HL-60 (cell line): ENCODE results near the gene RSPH10B2.
"Not testable (repeated sequence)": the region's sequence is repeated elsewhere in the genome, so short reads cannot be mapped to it uniquely, and the experiment has no call there.

Source experiments
- GABPA ChIP-seq: IDR thresholded peaks from 2 replicates; pipeline ENCODE4 v1.6.1; 2012; ENCODE audit warnings: low read depth
- POLR2AphosphoS5 ChIP-seq: IDR thresholded peaks from 2 replicates; pipeline ENCODE4 v1.6.1; 2012; ENCODE audit warnings: low read depth
- SPI1 ChIP-seq: IDR thresholded peaks from 2 replicates; pipeline ENCODE4 v1.6.1; 2012; ENCODE audit warnings: low read depth, mild to moderate bottlenecking, borderline replicate concordance
- TF ChIP-seq, protein P1 (sequence below): IDR thresholded peaks from one replicate; pipeline ENCODE4 v1.5.1; 2011; ENCODE audit warnings: low read length, control low read depth, inconsistent platforms; ENCODE audit not compliant: insufficient read depth
- TF ChIP-seq, protein P2 (sequence below): IDR thresholded peaks from 2 replicates; pipeline ENCODE4 v1.6.1; 2012; ENCODE audit warnings: low read depth; ENCODE audit not compliant: insufficient replicate concordance

DNA sequence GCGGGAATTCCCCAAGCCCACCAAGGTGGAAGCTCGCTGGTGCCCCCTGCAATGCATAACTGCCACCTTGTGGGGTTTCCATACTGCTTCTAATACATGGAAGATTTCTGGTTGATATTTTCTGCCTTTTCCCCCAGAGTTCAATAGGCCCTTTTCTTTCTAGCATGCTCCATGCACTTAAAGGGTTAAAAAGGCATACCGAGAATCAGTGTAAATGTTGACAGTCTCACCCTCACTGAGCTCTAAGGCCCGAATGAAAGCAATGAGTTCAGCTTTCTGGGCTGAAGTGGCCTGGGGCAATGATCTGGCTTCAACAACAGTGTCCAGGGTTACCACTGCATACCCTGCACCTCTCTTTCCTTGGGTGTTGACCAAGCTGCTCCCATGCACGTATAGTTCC, 89.2 kb downstream of the RSPH10B2 start:
- TF ChIP-seq, protein P1, sequence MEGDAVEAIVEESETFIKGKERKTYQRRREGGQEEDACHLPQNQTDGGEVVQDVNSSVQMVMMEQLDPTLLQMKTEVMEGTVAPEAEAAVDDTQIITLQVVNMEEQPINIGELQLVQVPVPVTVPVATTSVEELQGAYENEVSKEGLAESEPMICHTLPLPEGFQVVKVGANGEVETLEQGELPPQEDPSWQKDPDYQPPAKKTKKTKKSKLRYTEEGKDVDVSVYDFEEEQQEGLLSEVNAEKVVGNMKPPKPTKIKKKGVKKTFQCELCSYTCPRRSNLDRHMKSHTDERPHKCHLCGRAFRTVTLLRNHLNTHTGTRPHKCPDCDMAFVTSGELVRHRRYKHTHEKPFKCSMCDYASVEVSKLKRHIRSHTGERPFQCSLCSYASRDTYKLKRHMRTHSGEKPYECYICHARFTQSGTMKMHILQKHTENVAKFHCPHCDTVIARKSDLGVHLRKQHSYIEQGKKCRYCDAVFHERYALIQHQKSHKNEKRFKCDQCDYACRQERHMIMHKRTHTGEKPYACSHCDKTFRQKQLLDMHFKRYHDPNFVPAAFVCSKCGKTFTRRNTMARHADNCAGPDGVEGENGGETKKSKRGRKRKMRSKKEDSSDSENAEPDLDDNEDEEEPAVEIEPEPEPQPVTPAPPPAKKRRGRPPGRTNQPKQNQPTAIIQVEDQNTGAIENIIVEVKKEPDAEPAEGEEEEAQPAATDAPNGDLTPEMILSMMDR: not testable (repeated sequence)
- TF ChIP-seq POLR2AphosphoS5, GABPA, SPI1: not testable (repeated sequence)
- TF ChIP-seq, protein P2, sequence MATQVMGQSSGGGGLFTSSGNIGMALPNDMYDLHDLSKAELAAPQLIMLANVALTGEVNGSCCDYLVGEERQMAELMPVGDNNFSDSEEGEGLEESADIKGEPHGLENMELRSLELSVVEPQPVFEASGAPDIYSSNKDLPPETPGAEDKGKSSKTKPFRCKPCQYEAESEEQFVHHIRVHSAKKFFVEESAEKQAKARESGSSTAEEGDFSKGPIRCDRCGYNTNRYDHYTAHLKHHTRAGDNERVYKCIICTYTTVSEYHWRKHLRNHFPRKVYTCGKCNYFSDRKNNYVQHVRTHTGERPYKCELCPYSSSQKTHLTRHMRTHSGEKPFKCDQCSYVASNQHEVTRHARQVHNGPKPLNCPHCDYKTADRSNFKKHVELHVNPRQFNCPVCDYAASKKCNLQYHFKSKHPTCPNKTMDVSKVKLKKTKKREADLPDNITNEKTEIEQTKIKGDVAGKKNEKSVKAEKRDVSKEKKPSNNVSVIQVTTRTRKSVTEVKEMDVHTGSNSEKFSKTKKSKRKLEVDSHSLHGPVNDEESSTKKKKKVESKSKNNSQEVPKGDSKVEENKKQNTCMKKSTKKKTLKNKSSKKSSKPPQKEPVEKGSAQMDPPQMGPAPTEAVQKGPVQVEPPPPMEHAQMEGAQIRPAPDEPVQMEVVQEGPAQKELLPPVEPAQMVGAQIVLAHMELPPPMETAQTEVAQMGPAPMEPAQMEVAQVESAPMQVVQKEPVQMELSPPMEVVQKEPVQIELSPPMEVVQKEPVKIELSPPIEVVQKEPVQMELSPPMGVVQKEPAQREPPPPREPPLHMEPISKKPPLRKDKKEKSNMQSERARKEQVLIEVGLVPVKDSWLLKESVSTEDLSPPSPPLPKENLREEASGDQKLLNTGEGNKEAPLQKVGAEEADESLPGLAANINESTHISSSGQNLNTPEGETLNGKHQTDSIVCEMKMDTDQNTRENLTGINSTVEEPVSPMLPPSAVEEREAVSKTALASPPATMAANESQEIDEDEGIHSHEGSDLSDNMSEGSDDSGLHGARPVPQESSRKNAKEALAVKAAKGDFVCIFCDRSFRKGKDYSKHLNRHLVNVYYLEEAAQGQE: not testable (repeated sequence)
